ENCODE data around the gene ADAMTS20. TPM values are rescaled to one million over a fixed set of nuclear protein-coding genes. Genes with fewer than 3 reads are reported as not detected.

ADAMTS20 gene
- total and polyA plus RNA-seq, 5 donors from 2014 or later, result not detected

DNA sequence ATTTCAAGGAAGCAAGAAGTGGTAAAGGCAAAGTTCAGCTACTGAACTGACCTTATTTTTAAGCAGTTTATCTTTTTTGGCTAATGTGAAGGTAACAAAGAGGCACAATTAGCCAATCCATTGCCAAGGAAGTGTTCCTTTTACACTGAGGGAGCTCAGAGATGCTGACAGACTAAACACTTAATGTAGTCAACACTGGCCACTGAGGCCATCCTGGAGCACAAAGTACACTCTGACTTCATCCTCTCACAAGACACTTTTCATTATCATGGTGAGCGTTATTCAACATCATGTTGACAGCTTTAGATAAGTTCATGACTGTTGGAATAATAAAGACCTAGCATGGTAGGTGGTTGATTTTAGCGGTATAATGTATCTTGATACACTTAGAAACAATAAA is 89.9 kb downstream of the ADAMTS20 start:
- Mint-ChIP-seq H3K4me3 (no peak overlapping the region), H3K36me3 (no peaks in the 10 kb centered on the region), H3K4me1 (no peaks in the 10 kb centered on the region), H3K9me3 (peaks cover 0 to 7% (median 3%) of the 10 kb centered on the region in 7 donors), H3K27ac (no peak overlapping the region), H3K27me3 (no peaks in the 10 kb centered on the region)
- Histone ChIP-seq H3K4me1 (ENCODE audit: control insufficient read depth, insufficient read depth, low read length, poor library complexity, severe bottlenecking) (no peaks in the 10 kb centered on the region), H3K27me3 (ENCODE audit: control insufficient read depth, insufficient read depth, low read length) (no peaks in the 10 kb centered on the region), H3K9me3 (ENCODE audit: control insufficient read depth in 2 of 2, low read length in 2 of 2) (no peaks in the 10 kb centered on the region), H3K36me3 (ENCODE audit: control insufficient read depth, insufficient read depth, low read length) (no peaks in the 10 kb centered on the region), H3K4me3 (ENCODE audit: low read depth, low read length) (no peak overlapping the region), H3K27ac (ENCODE audit: insufficient read depth, low read length, poor library complexity, severe bottlenecking) (no peak overlapping the region)
- ATAC-seq (ENCODE audit: low read depth in 2 of 2) (no peak), DNase-seq (no peak)

- H3K27ac ChIP-seq (ENCODE audit: insufficient read depth, low read length, poor library complexity, severe bottlenecking), result no peak overlapping the region
- no peaks in the 10 kb centered on the region for H3K36me3 Mint-ChIP-seq
- H3K4me1 ChIP-seq (ENCODE audit: control insufficient read depth, insufficient read depth, low read length, poor library complexity, severe bottlenecking), result no peaks in the 10 kb centered on the region
- no peak overlapping the region for H3K4me3 ChIP-seq (ENCODE audit: low read depth, low read length)
- no peak overlapping the region for H3K27ac Mint-ChIP-seq
- peaks cover 0 to 15% (median 6%) of the 10 kb centered on the region in 7 donors for H3K9me3 Mint-ChIP-seq
- peaks cover 5 to 6% of the 10 kb centered on the region in 2 experiments for H3K9me3 ChIP-seq (ENCODE audit: control insufficient read depth in 2 of 2, low read length in 2 of 2)
- ATAC-seq (ENCODE audit: low read depth in 2 of 2), result no peak
- no peak for DNase-seq
- H3K4me3 Mint-ChIP-seq, result no peak overlapping the region
- no peaks in the 10 kb centered on the region for H3K4me1 Mint-ChIP-seq
- no peaks in the 10 kb centered on the region for H3K27me3 ChIP-seq (ENCODE audit: control insufficient read depth, insufficient read depth, low read length)
- no peaks in the 10 kb centered on the region for H3K36me3 ChIP-seq (ENCODE audit: control insufficient read depth, insufficient read depth, low read length)
- H3K27me3 Mint-ChIP-seq, result no peaks in the 10 kb centered on the region
These were observed 92.7 kb downstream of the ADAMTS20 start for GRCh38 chr12:43459285-43459684.

DNA sequence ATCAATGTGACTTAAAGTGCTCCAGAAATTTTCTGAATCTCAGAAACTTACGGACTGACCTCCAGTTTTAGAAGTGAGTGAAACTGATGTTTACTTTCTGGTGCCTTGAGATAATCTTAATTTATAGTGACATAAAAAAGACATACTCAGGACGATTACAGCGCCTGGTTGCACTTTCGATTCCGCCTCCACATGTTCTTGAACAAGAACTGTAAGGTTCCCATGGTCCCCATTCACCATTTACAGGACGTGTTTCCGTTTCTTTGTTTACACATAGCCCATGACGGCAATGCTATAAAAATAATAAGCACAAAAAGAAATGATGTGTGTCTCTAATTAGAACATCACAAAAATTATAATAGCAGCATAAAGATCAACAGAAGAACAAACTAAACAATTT is 98.2 kb downstream of the ADAMTS20 start:
- peaks cover 3 to 15% (median 7%) of the 10 kb centered on the region in 7 donors for H3K9me3 Mint-ChIP-seq
- DNase-seq, result no peak

DNA sequence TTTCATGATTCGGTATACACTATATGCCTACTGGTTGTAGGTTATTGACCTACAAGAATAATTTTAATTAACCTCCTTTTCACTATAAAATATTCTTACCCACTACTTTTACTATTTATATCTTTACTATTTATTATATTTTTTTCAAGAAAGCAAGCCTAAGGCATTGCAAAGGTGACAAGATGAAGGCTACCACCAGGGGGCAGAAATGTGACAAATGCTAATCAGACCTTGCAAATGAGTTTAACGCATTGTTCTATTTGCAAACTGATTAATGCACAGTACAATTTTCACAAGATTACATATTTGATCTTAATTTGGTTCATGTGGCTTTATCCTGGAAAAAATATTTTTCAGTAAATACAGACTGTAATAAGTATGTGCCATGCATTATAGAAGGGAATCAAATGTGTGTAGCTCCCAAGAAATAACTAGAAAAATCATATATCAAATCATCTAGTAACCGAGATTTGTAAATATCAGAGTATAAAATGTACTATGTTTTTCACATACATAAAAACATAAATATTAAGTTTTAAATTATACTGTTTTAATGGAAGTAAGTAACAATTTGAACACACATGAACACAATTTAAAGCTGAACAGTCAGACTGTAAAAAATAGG is 107.0 kb downstream of the ADAMTS20 start:
- H3K4me3 Mint-ChIP-seq, result no peak overlapping the region
- no peaks in the 10 kb centered on the region for H3K36me3 Mint-ChIP-seq
- no peak for ATAC-seq (ENCODE audit: low read depth in 2 of 2)
- DNase-seq, result peak; percentile 12 to 65 (median 30)
- H3K27ac Mint-ChIP-seq, result no peak overlapping the region
- H3K9me3 Mint-ChIP-seq, result peaks cover 0 to 4% (median 0%) of the 10 kb centered on the region in 7 donors
- Histone ChIP-seq H3K27me3 (ENCODE audit: control insufficient read depth, insufficient read depth, low read length) (no peaks in the 10 kb centered on the region), H3K27ac (ENCODE audit: insufficient read depth, low read length, poor library complexity, severe bottlenecking) (no peak overlapping the region), H3K4me3 (ENCODE audit: low read depth, low read length) (no peak overlapping the region), H3K9me3 (ENCODE audit: control insufficient read depth in 2 of 2, low read length in 2 of 2) (no peaks in the 10 kb centered on the region), H3K36me3 (ENCODE audit: control insufficient read depth, insufficient read depth, low read length) (no peaks in the 10 kb centered on the region), H3K4me1 (ENCODE audit: control insufficient read depth, insufficient read depth, low read length, poor library complexity, severe bottlenecking) (no peaks in the 10 kb centered on the region)
- no peaks in the 10 kb centered on the region for H3K4me1 Mint-ChIP-seq
- peaks cover 6% of the 10 kb centered on the region for H3K27me3 Mint-ChIP-seq

More for the DNA sequence above, 98.2 kb downstream of the ADAMTS20 start:
- H3K27ac Mint-ChIP-seq, result no peak overlapping the region
- no peak overlapping the region for H3K27ac ChIP-seq (ENCODE audit: insufficient read depth, low read length, poor library complexity, severe bottlenecking)
- no peaks in the 10 kb centered on the region for H3K27me3 Mint-ChIP-seq
- H3K36me3 ChIP-seq (ENCODE audit: control insufficient read depth, insufficient read depth, low read length), result no peaks in the 10 kb centered on the region
- H3K4me3 Mint-ChIP-seq, result no peak overlapping the region
- peaks cover 5 to 6% of the 10 kb centered on the region in 2 experiments for H3K9me3 ChIP-seq (ENCODE audit: control insufficient read depth in 2 of 2, low read length in 2 of 2)
- H3K4me1 ChIP-seq (ENCODE audit: control insufficient read depth, insufficient read depth, low read length, poor library complexity, severe bottlenecking), result no peaks in the 10 kb centered on the region
- no peaks in the 10 kb centered on the region for H3K4me1 Mint-ChIP-seq
- no peak overlapping the region for H3K4me3 ChIP-seq (ENCODE audit: low read depth, low read length)
- H3K27me3 ChIP-seq (ENCODE audit: control insufficient read depth, insufficient read depth, low read length), result no peaks in the 10 kb centered on the region
- no peaks in the 10 kb centered on the region for H3K36me3 Mint-ChIP-seq
- no peak for ATAC-seq (ENCODE audit: low read depth in 2 of 2)

DNA sequence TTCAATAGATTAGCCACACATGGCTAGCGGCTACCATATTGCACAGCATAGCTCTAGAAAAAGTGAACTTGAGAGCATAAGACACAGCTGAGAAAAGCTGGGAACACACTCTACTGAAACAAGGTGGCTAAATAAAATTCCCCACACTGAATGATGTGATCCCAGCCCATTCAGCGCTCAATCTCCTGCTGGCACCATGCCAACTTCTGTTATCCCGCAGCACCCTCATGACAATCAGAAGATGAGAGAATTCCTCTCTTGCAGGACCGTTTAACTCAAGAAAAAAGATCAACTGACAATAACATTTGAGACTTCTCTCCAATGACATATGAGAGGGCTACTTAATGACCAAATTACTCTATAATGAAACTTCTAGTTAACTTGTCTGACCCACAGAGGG is 115.4 kb downstream of the ADAMTS20 start:
- no peak overlapping the region for H3K27ac Mint-ChIP-seq
- H3K4me1 Mint-ChIP-seq, result no peaks in the 10 kb centered on the region
- H3K9me3 Mint-ChIP-seq, result no peaks in the 10 kb centered on the region
- Histone ChIP-seq H3K27ac (ENCODE audit: insufficient read depth, low read length, poor library complexity, severe bottlenecking) (no peak overlapping the region), H3K9me3 (ENCODE audit: control insufficient read depth in 2 of 2, low read length in 2 of 2) (no peaks in the 10 kb centered on the region), H3K27me3 (ENCODE audit: control insufficient read depth, insufficient read depth, low read length) (no peaks in the 10 kb centered on the region), H3K4me1 (ENCODE audit: control insufficient read depth, insufficient read depth, low read length, poor library complexity, severe bottlenecking) (no peaks in the 10 kb centered on the region), H3K36me3 (ENCODE audit: control insufficient read depth, insufficient read depth, low read length) (no peaks in the 10 kb centered on the region), H3K4me3 (ENCODE audit: low read depth, low read length) (no peak overlapping the region)
- no peaks in the 10 kb centered on the region for H3K36me3 Mint-ChIP-seq
- no peaks in the 10 kb centered on the region for H3K27me3 Mint-ChIP-seq
- H3K4me3 Mint-ChIP-seq, result no peak overlapping the region
- ATAC-seq (ENCODE audit: low read depth in 2 of 2) (no peak), DNase-seq (no peak)

GRCh38 chr12:43434614-43435013 is 117.4 kb downstream of the ADAMTS20 start:
- Mint-ChIP-seq H3K27ac (no peak overlapping the region), H3K9me3 (no peaks in the 10 kb centered on the region), H3K36me3 (no peaks in the 10 kb centered on the region), H3K4me1 (no peaks in the 10 kb centered on the region), H3K4me3 (no peak overlapping the region), H3K27me3 (no peaks in the 10 kb centered on the region)
- Histone ChIP-seq H3K9me3 (ENCODE audit: control insufficient read depth in 2 of 2, low read length in 2 of 2) (no peaks in the 10 kb centered on the region), H3K27me3 (ENCODE audit: control insufficient read depth, insufficient read depth, low read length) (no peaks in the 10 kb centered on the region), H3K4me1 (ENCODE audit: control insufficient read depth, insufficient read depth, low read length, poor library complexity, severe bottlenecking) (no peaks in the 10 kb centered on the region), H3K4me3 (ENCODE audit: low read depth, low read length) (no peak overlapping the region), H3K27ac (ENCODE audit: insufficient read depth, low read length, poor library complexity, severe bottlenecking) (no peak overlapping the region), H3K36me3 (ENCODE audit: control insufficient read depth, insufficient read depth, low read length) (no peaks in the 10 kb centered on the region)
- DNase-seq (no peak), ATAC-seq (ENCODE audit: low read depth in 2 of 2) (no peak)

DNA sequence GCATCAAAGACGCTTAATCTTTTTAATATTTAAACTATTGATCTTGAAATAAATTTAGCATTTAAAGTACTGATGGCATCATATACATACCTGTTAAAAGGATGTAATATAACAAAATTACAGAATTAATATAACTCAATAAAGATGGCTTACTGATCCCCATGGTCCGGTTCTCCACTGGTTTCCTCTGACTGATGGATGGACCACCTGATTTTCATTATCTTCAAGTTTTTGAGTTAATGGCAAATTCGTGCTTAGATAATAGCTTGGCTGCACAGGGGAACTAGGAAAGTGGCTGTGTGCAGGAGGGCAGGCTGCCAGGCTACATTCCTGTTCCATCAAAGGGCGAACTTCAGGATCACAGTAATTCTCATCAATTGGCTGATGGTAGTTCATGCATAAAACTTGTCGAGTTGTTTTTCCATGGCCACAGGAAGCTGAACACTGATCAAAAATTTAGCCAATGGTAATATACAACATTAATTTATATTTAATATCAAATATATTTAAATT is 123.9 kb downstream of the ADAMTS20 start:
- no peaks in the 10 kb centered on the region for H3K36me3 Mint-ChIP-seq
- Histone ChIP-seq H3K4me1 (ENCODE audit: control insufficient read depth, insufficient read depth, low read length, poor library complexity, severe bottlenecking) (no peaks in the 10 kb centered on the region), H3K27ac (ENCODE audit: insufficient read depth, low read length, poor library complexity, severe bottlenecking) (no peak overlapping the region), H3K27me3 (ENCODE audit: control insufficient read depth, insufficient read depth, low read length) (no peaks in the 10 kb centered on the region), H3K36me3 (ENCODE audit: control insufficient read depth, insufficient read depth, low read length) (no peaks in the 10 kb centered on the region), H3K4me3 (ENCODE audit: low read depth, low read length) (no peak overlapping the region), H3K9me3 (ENCODE audit: control insufficient read depth in 2 of 2, low read length in 2 of 2) (no peaks in the 10 kb centered on the region)
- H3K4me3 Mint-ChIP-seq, result no peak overlapping the region
- ATAC-seq (ENCODE audit: low read depth in 2 of 2), result no peak
- H3K4me1 Mint-ChIP-seq, result no peaks in the 10 kb centered on the region
- no peak overlapping the region for H3K27ac Mint-ChIP-seq
- no peaks in the 10 kb centered on the region for H3K27me3 Mint-ChIP-seq
- H3K9me3 Mint-ChIP-seq, result no peaks in the 10 kb centered on the region
- DNase-seq, result no peak

DNA sequence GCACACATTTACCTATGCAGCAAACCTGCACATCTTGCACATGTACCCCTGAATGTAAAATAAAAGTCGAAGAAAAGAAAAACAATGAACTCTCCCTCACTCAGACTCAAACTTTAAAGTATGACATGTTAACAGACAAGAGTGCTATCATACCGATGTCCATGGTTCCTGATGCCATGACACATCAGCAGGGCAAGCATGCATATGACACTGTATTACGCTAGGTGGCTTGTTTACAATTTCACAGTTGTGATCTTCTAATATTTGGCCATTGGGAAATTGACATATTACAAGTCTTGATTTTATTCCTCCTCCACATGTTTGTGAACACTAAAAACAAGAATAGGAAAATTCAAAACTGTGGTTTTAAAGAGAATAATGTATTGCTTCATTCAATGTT is 126.6 kb downstream of the ADAMTS20 start:
- ATAC-seq (ENCODE audit: low read depth in 2 of 2), result no peak
- no peak overlapping the region for H3K4me3 ChIP-seq (ENCODE audit: low read depth, low read length)
- Mint-ChIP-seq H3K27me3 (no peaks in the 10 kb centered on the region), H3K4me3 (no peak overlapping the region), H3K27ac (no peak overlapping the region), H3K9me3 (no peaks in the 10 kb centered on the region), H3K4me1 (no peaks in the 10 kb centered on the region), H3K36me3 (no peaks in the 10 kb centered on the region)
- no peak for DNase-seq
- no peak overlapping the region for H3K27ac ChIP-seq (ENCODE audit: insufficient read depth, low read length, poor library complexity, severe bottlenecking)
- H3K4me1 ChIP-seq (ENCODE audit: control insufficient read depth, insufficient read depth, low read length, poor library complexity, severe bottlenecking), result no peaks in the 10 kb centered on the region
- no peaks in the 10 kb centered on the region for H3K9me3 ChIP-seq (ENCODE audit: control insufficient read depth in 2 of 2, low read length in 2 of 2)
- H3K27me3 ChIP-seq (ENCODE audit: control insufficient read depth, insufficient read depth, low read length), result no peaks in the 10 kb centered on the region
- H3K36me3 ChIP-seq (ENCODE audit: control insufficient read depth, insufficient read depth, low read length), result no peaks in the 10 kb centered on the region
